Measurements from ENCODE around the gene AMMECR1L. TPM values are rescaled to one million over a fixed set of nuclear protein-coding genes. Genes with fewer than 3 reads are reported as not detected.

AMMECR1L gene
- polyA plus RNA-seq, 1 experiment = 15.3 TPM

Small RNA genes within 50 kb of the gene (small RNA-seq; reads per million reads assigned to genes)
- gene AC012306.1 (ENCODE audit: insufficient read length, low read depth) (not detected), gene RF00017 (ENCODE audit: insufficient read length, low read depth) (not detected), gene RF00019 (ENCODE audit: insufficient read length, low read depth) (not detected), gene RNU6-395P (ENCODE audit: insufficient read length, low read depth) (not detected)

Other genes with a start within 250 kb of the AMMECR1L start
- not detected in 2 replicates for gene GPR17, start 239.8 kb downstream of the AMMECR1L start, polyA plus RNA-seq (2011; rRNA removed)
- gene LIMS2, start 210.4 kb downstream of the AMMECR1L start, polyA plus RNA-seq (2011; rRNA removed) = 6.3 and 8.7 TPM in 2 replicates
- 4.3 and 5.3 TPM in 2 replicates for gene SFT2D3, start 184.5 kb downstream of the AMMECR1L start, polyA plus RNA-seq (2011; rRNA removed)
- 43.4 and 54.1 TPM in 2 replicates for gene WDR33, start 74.8 kb downstream of the AMMECR1L start, polyA plus RNA-seq (2011; rRNA removed)
- gene POLR2D, start 27.8 kb downstream of the AMMECR1L start, polyA plus RNA-seq (2011; rRNA removed) = 14.7 and 15.3 TPM in 2 replicates
- 13.3 and 15.0 TPM in 2 replicates for gene SAP130, start 142.1 kb upstream of the AMMECR1L start, polyA plus RNA-seq (2011; rRNA removed)
- 49.7 and 61.4 TPM in 2 replicates for gene UGGT1, start 205.2 kb upstream of the AMMECR1L start, polyA plus RNA-seq (2011; rRNA removed)

All from AG04450 (cell line).